ENCODE data around the gene TIMP3.

DNA sequence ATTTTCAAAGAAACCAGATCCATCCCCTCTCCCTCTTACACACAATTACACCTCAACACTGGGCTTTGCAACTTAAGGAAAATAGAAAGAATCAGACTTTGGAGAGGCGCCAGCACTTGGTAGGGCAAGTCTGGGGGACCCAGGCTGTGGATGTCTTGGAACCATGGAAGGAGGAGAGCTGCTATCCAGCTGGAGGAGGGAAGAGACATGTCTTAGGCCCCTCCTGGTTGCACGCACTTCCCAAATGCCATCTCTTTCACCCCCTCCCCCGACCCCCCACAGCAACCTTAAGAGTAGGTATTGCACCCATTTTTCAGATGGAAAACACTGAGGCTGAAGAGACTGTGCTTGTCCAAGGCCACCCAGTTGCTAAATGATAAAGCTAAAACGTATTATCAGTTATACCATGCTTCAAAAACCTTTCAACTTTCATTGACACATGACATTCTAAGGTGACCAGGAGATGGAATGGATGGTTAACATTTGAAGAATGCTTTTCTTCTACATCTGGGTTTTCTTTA is 3.9 kb downstream of the TIMP3 start:
- TF ChIP-seq, protein P1, sequence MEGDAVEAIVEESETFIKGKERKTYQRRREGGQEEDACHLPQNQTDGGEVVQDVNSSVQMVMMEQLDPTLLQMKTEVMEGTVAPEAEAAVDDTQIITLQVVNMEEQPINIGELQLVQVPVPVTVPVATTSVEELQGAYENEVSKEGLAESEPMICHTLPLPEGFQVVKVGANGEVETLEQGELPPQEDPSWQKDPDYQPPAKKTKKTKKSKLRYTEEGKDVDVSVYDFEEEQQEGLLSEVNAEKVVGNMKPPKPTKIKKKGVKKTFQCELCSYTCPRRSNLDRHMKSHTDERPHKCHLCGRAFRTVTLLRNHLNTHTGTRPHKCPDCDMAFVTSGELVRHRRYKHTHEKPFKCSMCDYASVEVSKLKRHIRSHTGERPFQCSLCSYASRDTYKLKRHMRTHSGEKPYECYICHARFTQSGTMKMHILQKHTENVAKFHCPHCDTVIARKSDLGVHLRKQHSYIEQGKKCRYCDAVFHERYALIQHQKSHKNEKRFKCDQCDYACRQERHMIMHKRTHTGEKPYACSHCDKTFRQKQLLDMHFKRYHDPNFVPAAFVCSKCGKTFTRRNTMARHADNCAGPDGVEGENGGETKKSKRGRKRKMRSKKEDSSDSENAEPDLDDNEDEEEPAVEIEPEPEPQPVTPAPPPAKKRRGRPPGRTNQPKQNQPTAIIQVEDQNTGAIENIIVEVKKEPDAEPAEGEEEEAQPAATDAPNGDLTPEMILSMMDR (IDR thresholded peaks at IDR 0.05; ENCODE audit: poor library complexity, severe bottlenecking): no peak
- TF ChIP-seq POLR2AphosphoS5 (IDR thresholded peaks at IDR 0.05) (no peak), EP300 (conservative IDR thresholded peaks at IDR 0.05; ENCODE audit: poor library complexity, severe bottlenecking) (no peak), RAD21 (conservative IDR thresholded peaks at IDR 0.05) (no peak), SMC3 (conservative IDR thresholded peaks at IDR 0.05; ENCODE audit: poor library complexity) (no peak)
- TF ChIP-seq, protein P2, sequence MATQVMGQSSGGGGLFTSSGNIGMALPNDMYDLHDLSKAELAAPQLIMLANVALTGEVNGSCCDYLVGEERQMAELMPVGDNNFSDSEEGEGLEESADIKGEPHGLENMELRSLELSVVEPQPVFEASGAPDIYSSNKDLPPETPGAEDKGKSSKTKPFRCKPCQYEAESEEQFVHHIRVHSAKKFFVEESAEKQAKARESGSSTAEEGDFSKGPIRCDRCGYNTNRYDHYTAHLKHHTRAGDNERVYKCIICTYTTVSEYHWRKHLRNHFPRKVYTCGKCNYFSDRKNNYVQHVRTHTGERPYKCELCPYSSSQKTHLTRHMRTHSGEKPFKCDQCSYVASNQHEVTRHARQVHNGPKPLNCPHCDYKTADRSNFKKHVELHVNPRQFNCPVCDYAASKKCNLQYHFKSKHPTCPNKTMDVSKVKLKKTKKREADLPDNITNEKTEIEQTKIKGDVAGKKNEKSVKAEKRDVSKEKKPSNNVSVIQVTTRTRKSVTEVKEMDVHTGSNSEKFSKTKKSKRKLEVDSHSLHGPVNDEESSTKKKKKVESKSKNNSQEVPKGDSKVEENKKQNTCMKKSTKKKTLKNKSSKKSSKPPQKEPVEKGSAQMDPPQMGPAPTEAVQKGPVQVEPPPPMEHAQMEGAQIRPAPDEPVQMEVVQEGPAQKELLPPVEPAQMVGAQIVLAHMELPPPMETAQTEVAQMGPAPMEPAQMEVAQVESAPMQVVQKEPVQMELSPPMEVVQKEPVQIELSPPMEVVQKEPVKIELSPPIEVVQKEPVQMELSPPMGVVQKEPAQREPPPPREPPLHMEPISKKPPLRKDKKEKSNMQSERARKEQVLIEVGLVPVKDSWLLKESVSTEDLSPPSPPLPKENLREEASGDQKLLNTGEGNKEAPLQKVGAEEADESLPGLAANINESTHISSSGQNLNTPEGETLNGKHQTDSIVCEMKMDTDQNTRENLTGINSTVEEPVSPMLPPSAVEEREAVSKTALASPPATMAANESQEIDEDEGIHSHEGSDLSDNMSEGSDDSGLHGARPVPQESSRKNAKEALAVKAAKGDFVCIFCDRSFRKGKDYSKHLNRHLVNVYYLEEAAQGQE (IDR thresholded peaks at IDR 0.05; ENCODE audit: borderline replicate concordance): no peak
